Gastrocnemius medialis (tissue), 4 donors: ENCODE data around the gene UBE4B. TPM values are rescaled to one million over a fixed set of nuclear protein-coding genes. Genes with fewer than 3 reads are reported as not detected.
"Not testable (repeated sequence)": the region's sequence is repeated elsewhere in the genome, so short reads cannot be mapped to it uniquely, and the experiment has no call there.

Source experiments
- ATAC-seq, 2 donors: fragments of 150-250 bp; one replicate each; pipeline ENCODE4 v1.9.1; 2016
- DNase-seq, 2 donors: peaks; one replicate each; pipeline ENCODE4 v3.0.0-alpha.2; 2019
- H3K27ac ChIP-seq, 4 donors: fragments of 200-600 bp; sonication (generic); 1 replicate in 1 of 4; 2 replicates in 3 of 4; pipeline ENCODE4 v1.5.1; 2016 to 2018; ENCODE audit warnings: mild to moderate bottlenecking in 2 of 4, moderate library complexity in 1 of 4
- H3K27me3 ChIP-seq, 3 donors: fragments of 200-600 bp; sonication (generic) in 2 of 3; 1 replicate in 1 of 3; 2 replicates in 2 of 3; pipeline versions ENCODE4 v1.5.1 to v1.6.0; 2016 to 2019; ENCODE audit warnings: mild to moderate bottlenecking in 1 of 3, moderate library complexity in 1 of 3
- H3K36me3 ChIP-seq, 2 donors: fragments of 200-600 bp; sonication (generic) in 1 of 2; one replicate each; pipeline ENCODE4 v1.5.1; 2017 to 2018
- H3K4me1 ChIP-seq, 2 donors: fragments of 200-600 bp; sonication (generic) in 1 of 2; one replicate each; pipeline ENCODE4 v1.5.1; 2016 to 2017; ENCODE audit warnings: mild to moderate bottlenecking in 2 of 2
- H3K4me3 ChIP-seq, 4 donors: fragments of 200-600 bp; sonication (generic) in 3 of 4; 1 replicate in 1 of 4; 2 replicates in 3 of 4; pipeline ENCODE4 v1.5.1; 2016 to 2019; ENCODE audit warnings: mild to moderate bottlenecking in 2 of 4
- H3K9me3 ChIP-seq, 3 donors: fragments of 200-600 bp; sonication (generic) in 2 of 3; 1 replicate in 1 of 3; 2 replicates in 2 of 3; pipeline ENCODE4 v1.5.1; 2016 to 2019
- CTCF ChIP-seq, 5 experiments: fragments of 450-650 bp in 3 of 5; fragments of 200-600 bp in 2 of 5; sonication (generic) in 2 of 5; IDR thresholded peaks in 4 of 5; conservative IDR thresholded peaks in 1 of 5; 1 replicate in 4 of 5; 2 replicates in 1 of 5; pipeline ENCODE4 v1.5.1; 2016 to 2019; ENCODE audit warnings: antibody characterized with exemption in 5 of 5, mild to moderate bottlenecking in 3 of 5, moderate library complexity in 3 of 5
- POLR2A ChIP-seq, 2 donors: fragments of 450-650 bp; IDR thresholded peaks; one replicate each; pipeline ENCODE4 v1.6.1; 2017; ENCODE audit warnings: antibody characterized with exemption in 2 of 2, mild to moderate bottlenecking in 2 of 2, moderate library complexity in 2 of 2
- in situ Hi-C, 4 donors: fragments of 200-750 bp; cut with MboI; loops; one replicate each; pipeline versions ENCODE4 v1.15.0 to v1.8.0; 2017; ENCODE audit warnings: low sequenced_read_pairs in 4 of 4
- intact Hi-C: fragments of 100-400 bp; cut with DNase I; formaldehyde crosslinking; loops from one replicate; pipeline ENCODE4 v1.15.1; 2023; ENCODE audit warnings: low total_unique reads
- total RNA-seq, 4 donors: library from RNA; depleted of rRNA; stranded (reverse); fragments of >200 nt; gene quantifications; one replicate each; pipeline versions ENCODE4 v1.1.0 to v1.2.3, GENCODE V29; 2016

UBE4B gene
- total RNA-seq, 4 donors from 2014 or later: 42.6 to 143 (median 98.2) TPM

DNA sequence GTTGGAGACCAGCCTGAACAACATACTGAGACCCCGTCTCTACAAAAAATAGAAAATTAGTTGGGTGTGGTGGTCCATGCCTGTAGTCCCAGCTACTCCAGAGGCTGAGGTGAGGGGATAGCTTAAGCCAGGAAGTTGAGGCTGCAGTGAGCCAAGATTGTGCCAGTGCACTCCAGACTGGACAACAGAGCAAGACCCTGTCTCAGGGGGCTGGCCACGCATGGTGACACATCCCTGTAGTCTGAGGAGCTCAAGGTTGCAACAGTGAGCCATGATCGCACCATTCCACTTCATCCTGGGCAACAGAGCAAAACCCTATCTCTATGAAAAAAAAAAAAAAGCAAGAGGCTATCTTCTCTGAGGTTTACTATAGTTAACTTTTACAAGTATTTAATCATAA, 12.7 kb upstream of the UBE4B start:
- no peak for TF ChIP-seq CTCF (IDR thresholded peaks at IDR 0.05 in 4 of 5, conservative IDR thresholded peaks at IDR 0.05 in 1 of 5)
- TF ChIP-seq POLR2A (IDR thresholded peaks at IDR 0.05): no peak
- H3K4me3 ChIP-seq: no peak overlapping the region
- no peaks in the 10 kb centered on the region for H3K27me3 ChIP-seq
- H3K36me3 ChIP-seq: no peaks in the 10 kb centered on the region
- DNase-seq: no peak
- no peak overlapping the region for H3K27ac ChIP-seq
- in situ Hi-C loops (no loop called here), intact Hi-C loops (no loop called here)
- H3K4me1 ChIP-seq: no peaks in the 10 kb centered on the region
- no peak for ATAC-seq
- H3K9me3 ChIP-seq: no peaks in the 10 kb centered on the region

GRCh38 chr1:10020678-10021077, 12.1 kb upstream of the UBE4B start:
- intact Hi-C loops, DNase-seq, H3K27ac ChIP-seq, ATAC-seq, H3K9me3 ChIP-seq, H3K27me3 ChIP-seq, H3K4me1 ChIP-seq, in situ Hi-C loops, H3K36me3 ChIP-seq, H3K4me3 ChIP-seq: not testable (repeated sequence)

DNA sequence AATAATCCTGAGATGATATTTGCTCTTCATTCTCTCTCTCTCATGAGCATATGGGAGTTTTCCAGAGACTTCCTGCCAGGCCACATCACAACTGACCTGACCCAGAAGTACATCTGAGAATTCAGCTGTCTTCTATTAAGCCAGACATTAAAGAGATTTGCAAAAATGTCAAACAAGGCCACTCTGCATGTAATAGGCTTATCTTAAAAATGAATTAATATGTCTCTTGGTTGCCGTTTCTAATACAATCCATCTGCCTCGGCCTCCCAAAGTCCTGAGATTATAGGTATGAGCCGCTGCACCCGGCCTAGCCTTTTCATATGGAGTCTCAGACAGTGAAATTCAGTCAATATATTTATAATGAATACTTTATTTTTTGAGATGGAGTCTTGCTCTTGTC, 10.8 kb upstream of the UBE4B start:
- in situ Hi-C loops, DNase-seq, H3K9me3 ChIP-seq, ATAC-seq, H3K36me3 ChIP-seq, intact Hi-C loops, H3K4me3 ChIP-seq, H3K4me1 ChIP-seq, H3K27me3 ChIP-seq, H3K27ac ChIP-seq: not testable (repeated sequence)

GRCh38 chr1:10022656-10023055, 10.1 kb upstream of the UBE4B start:
- Histone ChIP-seq H3K27ac (no peak overlapping the region), H3K4me1 (no peaks in the 10 kb centered on the region), H3K9me3 (no peaks in the 10 kb centered on the region), H3K36me3 (no peaks in the 10 kb centered on the region), H3K27me3 (no peaks in the 10 kb centered on the region), H3K4me3 (no peak overlapping the region)
- no peak for DNase-seq
- ATAC-seq: no peak
- intact Hi-C loops (no loop called here), in situ Hi-C loops (no loop called here)
- TF ChIP-seq POLR2A (IDR thresholded peaks at IDR 0.05) (no peak), CTCF (IDR thresholded peaks at IDR 0.05 in 4 of 5, conservative IDR thresholded peaks at IDR 0.05 in 1 of 5) (no peak)

GRCh38 chr1:10025354-10025753, 7.4 kb upstream of the UBE4B start:
- no peaks in the 10 kb centered on the region for H3K27me3 ChIP-seq
- no peak overlapping the region for H3K4me3 ChIP-seq
- in situ Hi-C loops (no loop called here), intact Hi-C loops (no loop called here)
- TF ChIP-seq POLR2A (IDR thresholded peaks at IDR 0.05) (no peak), CTCF (IDR thresholded peaks at IDR 0.05 in 4 of 5, conservative IDR thresholded peaks at IDR 0.05 in 1 of 5) (no peak)
- no peak for ATAC-seq
- DNase-seq: no peak
- H3K9me3 ChIP-seq: no peaks in the 10 kb centered on the region
- no peaks in the 10 kb centered on the region for H3K36me3 ChIP-seq
- no peaks in the 10 kb centered on the region for H3K4me1 ChIP-seq
- no peak overlapping the region for H3K27ac ChIP-seq

DNA sequence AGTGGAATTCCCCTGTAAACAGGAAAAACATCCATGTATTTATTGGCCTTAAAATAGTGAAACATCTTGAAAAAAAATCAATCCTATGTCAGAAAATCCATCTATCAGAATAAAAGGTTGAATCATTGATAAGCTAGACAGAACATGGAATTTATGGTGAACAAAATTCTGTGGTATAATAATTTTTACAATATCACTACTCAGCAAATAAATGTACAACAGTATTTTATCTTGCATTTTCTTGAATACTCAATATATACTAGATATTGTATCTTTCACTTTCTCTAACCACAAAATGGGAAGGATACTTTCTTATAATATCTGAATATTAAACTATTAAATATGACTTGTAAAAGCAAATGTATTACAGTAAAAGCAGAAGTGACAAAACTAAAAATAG, 5.7 kb upstream of the UBE4B start:
- TF ChIP-seq POLR2A (IDR thresholded peaks at IDR 0.05) (no peak), CTCF (IDR thresholded peaks at IDR 0.05 in 4 of 5, conservative IDR thresholded peaks at IDR 0.05 in 1 of 5) (no peak)
- in situ Hi-C loops: no loop called here
- no peaks in the 10 kb centered on the region for H3K36me3 ChIP-seq
- no peak overlapping the region for H3K4me3 ChIP-seq
- no peaks in the 10 kb centered on the region for H3K27me3 ChIP-seq
- H3K27ac ChIP-seq: no peak overlapping the region
- no peak for DNase-seq
- H3K4me1 ChIP-seq: peaks cover under 1 to 3% of the 10 kb centered on the region in 2 donors
- no peaks in the 10 kb centered on the region for H3K9me3 ChIP-seq
- no peak for ATAC-seq
- intact Hi-C loops: no loop called here

- DNase-seq, ATAC-seq, intact Hi-C loops, in situ Hi-C loops, H3K27me3 ChIP-seq, H3K36me3 ChIP-seq, H3K4me1 ChIP-seq, H3K27ac ChIP-seq, H3K9me3 ChIP-seq, H3K4me3 ChIP-seq: not testable (repeated sequence)
Measured at GRCh38 chr1:10028956-10029500, 3.7 kb upstream of the UBE4B start.
